Measurements from ENCODE around the gene GPRIN1.
A peak's percentile ranks its signal among the peaks of the same experiment; 100 is the strongest.

GPRIN1 gene

GRCh38 chr5:176633598-176633997 is 23.6 kb upstream of the GPRIN1 start:
- no peak overlapping the region for H3K4me3 ChIP-seq (ENCODE audit: low read length)

GRCh38 chr5:176632745-176633144 is 22.8 kb upstream of the GPRIN1 start:
- no peak for DNase-seq (ENCODE audit: low read depth)
- no peak for TF ChIP-seq CTCF (IDR thresholded peaks at IDR 0.05; ENCODE audit: insufficient read depth, low read depth, low read length, missing control alignments)
- no peak overlapping the region for H3K4me3 ChIP-seq (ENCODE audit: low read length)

More at GRCh38 chr5:176633598-176633997, 23.6 kb upstream of the GPRIN1 start:
- no peak for DNase-seq (ENCODE audit: low read depth)
- TF ChIP-seq CTCF (IDR thresholded peaks at IDR 0.05; ENCODE audit: insufficient read depth, low read depth, low read length, missing control alignments) = no peak

- no peak for DNase-seq (ENCODE audit: low read depth)
- TF ChIP-seq CTCF (IDR thresholded peaks at IDR 0.05; ENCODE audit: insufficient read depth, low read depth, low read length, missing control alignments) = no peak
- H3K4me3 ChIP-seq (ENCODE audit: low read length) = no peak overlapping the region
Measured at GRCh38 chr5:176631383-176632200, 21.6 kb upstream of the GPRIN1 start.

- TF ChIP-seq CTCF (IDR thresholded peaks at IDR 0.05; ENCODE audit: insufficient read depth, low read depth, low read length, missing control alignments) = no peak
- no peak for DNase-seq (ENCODE audit: low read depth)
- no peak overlapping the region for H3K4me3 ChIP-seq (ENCODE audit: low read length)
Measured at GRCh38 chr5:176630681-176631222, 20.8 kb upstream of the GPRIN1 start.

- no peak within 1 kb of the TSS for H3K4me3 ChIP-seq (ENCODE audit: low read length)
- DNase-seq (ENCODE audit: low read depth) = peak; percentile 63
- TF ChIP-seq CTCF (IDR thresholded peaks at IDR 0.05; ENCODE audit: insufficient read depth, low read depth, low read length, missing control alignments) = no peak
Measured at GRCh38 chr5:176629853-176630680, 20.1 kb upstream of the GPRIN1 start, which contains the start of the genes EIF4E1B and SNCB. Gene EIF4E1B (plus strand): TSS chr5:176630675. CDS start chr5:176642788, 12,113 bp downstream. Gene SNCB (minus strand): TSS chr5:176630534. CDS start chr5:176629654, 880 bp downstream.

GRCh38 chr5:176629317-176629852 is 19.4 kb upstream of the GPRIN1 start:
- TF ChIP-seq CTCF (IDR thresholded peaks at IDR 0.05; ENCODE audit: insufficient read depth, low read depth, low read length, missing control alignments) = no peak
- H3K4me3 ChIP-seq (ENCODE audit: low read length) = no peak overlapping the region

More at GRCh38 chr5:176629317-176629852, 19.4 kb upstream of the GPRIN1 start:
- no peak for DNase-seq (ENCODE audit: low read depth)

All from epithelial cell of esophagus (primary cell).